Measurements from ENCODE around the gene PDS5B. TPM values are rescaled to one million over a fixed set of nuclear protein-coding genes. Genes with fewer than 3 reads are reported as not detected.

PDS5B gene
- total RNA-seq, 2 donors from 2014 or later = 38.8 to 43.1 TPM

DNA sequence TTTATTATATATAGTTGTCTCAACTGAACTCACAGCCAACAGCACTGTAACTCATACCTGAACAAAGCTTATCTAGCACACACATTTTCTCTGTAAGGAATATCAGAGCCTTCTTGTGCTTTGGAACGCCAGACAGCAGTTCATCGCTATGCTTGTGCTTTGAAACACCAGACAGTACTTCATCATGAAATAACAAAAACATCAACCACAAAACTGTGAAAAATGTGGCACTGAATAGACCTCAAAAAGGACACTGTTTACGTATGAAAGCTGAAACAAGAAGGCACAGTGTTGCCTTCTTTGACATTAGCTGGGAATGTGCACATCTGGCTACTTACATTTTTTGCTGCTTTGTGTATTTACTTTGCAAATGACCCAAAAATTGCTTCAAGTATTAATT is 160.2 kb downstream of the PDS5B start:
- intact Hi-C loops (cut with DNase I) = no loop called here

DNA sequence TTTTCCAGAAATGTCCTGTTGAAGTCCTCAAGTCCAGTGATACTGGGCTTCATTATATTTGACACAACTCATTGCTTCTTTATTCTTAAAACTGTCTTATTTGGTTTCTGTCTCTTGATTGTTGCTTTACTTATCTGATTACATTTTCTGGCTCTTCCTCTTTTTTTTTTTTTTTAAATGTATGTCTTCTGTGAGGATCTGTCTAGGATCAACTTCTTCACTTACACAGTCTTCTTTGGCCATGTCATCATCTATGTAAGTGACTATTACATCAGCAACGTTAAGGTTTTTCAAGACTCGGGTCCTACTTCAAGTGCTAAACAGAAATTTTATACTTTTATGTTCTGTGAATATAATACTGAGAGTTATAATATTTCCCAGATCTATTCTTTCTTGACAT is 162.1 kb downstream of the PDS5B start:
- intact Hi-C loops (cut with DNase I) = no loop called here
- DNase-seq (ENCODE audit: low spot score) = no peak

More for the DNA sequence above, 160.2 kb downstream of the PDS5B start:
- DNase-seq (ENCODE audit: low spot score) = no peak

DNA sequence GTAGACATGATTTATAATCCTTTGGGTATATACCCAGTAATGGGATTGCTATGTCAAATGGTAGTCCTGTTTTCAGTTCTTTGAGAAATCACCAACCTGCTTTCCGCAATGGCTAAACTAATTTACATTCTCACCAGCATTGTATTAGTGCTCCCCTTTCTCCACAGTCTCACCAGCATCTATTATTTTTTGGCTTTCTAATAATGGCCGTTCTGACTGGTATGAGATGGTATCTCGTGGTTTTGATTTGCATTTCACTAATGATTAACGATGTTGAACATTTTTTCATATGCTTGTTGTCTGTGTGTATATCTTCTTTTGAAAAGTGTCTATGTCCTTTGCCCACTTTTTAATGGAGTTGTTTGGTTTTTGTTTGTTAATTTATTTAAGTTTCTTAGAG is 165.1 kb downstream of the PDS5B start:
- DNase-seq (ENCODE audit: low spot score) = no peak
- intact Hi-C loops (cut with DNase I) = no loop called here

DNA sequence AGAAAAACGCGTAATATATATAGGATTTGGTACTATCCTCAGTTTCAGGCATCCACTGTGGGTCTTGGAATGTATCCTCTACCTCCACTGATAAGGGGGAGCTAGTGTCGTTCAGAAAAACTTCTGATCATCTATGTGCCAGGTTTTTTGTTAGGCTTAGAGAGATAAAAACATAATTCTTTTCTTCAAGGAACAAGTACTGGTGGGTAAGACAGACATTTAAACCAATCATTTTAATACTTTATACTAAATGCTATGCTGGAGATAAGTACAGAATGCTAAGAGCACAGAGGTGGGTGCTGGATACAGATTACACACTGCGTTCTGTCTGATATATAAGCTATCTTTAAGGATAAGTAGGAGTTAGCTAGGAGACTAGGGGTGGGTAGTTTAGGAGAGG is 166.1 kb downstream of the PDS5B start:
- no peak for DNase-seq (ENCODE audit: low spot score)
- intact Hi-C loops (cut with DNase I) = no loop called here

DNA sequence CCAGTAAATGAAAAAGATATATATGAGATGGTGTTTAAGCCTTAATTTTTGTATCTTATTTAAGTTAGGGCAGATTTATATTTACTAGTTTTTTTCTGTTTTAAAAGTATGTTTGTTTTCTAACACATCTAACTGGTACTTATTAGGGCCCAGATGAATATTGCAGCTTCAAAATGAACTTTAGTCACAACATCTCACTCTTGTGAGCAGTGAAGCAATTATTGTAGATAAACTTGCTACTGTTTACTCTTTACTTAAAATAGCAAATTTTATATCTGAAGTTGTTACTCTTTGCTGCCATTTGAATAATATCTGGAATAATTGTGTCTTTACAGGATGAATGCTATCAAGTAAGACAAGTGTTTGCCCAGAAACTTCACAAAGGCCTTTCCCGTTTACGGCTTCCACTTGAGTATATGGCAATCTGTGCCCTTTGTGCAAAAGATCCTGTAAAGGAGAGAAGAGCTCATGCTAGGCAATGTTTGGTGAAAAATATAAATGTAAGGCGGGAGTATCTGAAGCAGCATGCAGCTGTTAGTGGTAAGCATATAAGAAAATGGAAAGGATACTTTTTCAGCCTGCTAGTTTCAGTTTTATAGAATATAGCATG is 166.8 kb downstream of the PDS5B start:
- no peak for DNase-seq (ENCODE audit: low spot score)
- intact Hi-C loops (cut with DNase I) = no loop called here

DNA sequence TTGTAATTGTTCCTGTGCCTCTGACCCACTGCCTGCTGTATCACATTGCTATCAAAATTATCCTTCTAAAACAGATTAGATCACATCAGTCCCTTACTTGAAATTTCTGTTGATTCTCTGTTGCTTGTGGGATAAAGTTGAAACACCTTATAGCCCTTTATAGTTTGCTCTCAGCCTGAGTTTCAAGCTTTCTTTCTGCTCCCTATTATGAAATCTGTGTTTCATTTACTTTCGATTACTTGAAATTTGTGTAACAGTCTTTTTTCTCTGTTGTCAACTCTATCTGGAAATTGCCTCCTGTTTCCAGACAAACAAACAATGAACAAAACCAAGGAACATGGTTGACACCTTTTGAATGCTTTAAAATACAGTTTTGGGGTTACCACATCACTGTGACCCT is 167.9 kb downstream of the PDS5B start:
- intact Hi-C loops (cut with DNase I) = no loop called here
- DNase-seq (ENCODE audit: low spot score) = no peak

DNA sequence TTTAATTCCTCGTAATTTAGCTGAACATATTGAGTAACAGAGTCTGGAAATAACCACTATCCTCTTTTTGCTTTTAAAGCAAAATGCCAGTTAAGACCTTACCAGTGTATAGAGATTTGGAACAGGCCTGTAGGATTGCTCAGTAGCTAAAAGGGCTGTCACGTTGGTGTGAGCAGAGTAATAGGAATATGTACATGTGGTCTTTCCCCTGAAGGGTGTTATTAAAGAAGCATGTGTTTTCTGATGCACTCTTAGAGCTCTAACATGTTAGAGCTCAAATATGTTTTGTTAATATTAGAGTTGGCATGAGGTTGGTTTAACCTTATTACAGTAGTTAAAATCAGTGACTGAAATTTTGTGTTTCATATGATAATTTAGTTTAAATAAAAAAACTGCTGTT is 172.9 kb downstream of the PDS5B start:
- no peak for DNase-seq (ENCODE audit: low spot score)
- intact Hi-C loops (cut with DNase I) = no loop called here

DNA sequence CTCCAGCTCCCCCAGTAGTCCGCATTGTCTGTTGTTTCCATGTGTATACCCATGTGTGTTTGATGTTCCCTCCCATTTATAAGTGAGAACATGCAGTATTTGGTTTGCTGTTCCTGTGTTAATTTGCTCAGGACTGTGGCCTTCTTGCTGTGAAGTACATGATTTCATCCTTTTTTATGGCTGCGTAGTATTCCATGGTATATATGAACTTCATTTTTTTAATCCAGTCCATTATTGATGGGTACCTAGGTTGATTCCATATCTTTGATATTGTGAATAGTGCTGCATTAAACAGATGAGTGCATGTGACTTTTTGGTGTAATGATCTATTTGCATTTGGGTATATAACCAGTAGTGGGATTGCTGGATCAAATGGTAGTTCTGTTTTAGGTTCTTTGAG is 175.2 kb downstream of the PDS5B start:
- intact Hi-C loops (cut with DNase I) = no loop called here
- DNase-seq (ENCODE audit: low spot score) = no peak

DNA sequence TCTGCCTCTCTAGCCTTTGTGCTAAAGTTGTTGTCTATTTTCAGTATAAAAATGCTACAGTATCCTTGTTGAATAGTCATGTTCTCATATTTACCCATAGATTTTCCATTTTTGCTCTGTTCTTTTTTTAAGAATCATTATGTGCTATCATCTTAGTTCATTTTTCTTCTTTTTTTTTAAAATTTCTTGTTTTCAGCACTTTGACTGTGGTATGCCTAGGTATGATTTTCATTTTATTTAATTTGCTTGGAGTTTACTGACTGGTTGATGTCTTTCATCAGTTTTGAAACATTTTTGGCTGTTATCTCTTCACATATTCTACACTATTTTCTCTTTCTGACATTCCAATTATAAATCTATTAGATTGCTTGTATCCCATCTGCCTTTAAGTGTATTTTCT is 192.9 kb downstream of the PDS5B start:
- intact Hi-C loops (cut with DNase I) = no loop called here

DNA sequence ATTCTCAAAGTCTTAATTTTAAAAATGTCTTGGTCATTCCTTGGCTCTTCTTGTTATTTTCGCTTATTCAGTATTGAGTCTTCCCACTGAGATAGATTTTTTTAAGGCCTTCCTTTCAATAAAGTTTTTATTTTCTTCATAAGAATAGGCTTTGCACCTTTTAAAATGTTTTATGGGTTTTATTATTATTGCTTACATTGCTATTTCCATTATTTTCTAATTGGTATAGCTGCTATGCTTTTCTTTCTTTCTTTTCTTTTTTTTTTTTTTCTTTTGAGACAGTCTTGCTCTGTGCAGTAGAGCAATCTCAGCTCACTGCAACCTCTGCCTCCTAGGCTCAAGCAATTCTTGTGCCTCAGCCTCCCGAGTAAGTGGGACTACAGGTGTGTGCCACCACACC is 195.7 kb downstream of the PDS5B start:
- DNase-seq (ENCODE audit: low spot score) = no peak
- intact Hi-C loops (cut with DNase I) = no loop called here

More for the DNA sequence above, 192.9 kb downstream of the PDS5B start:
- DNase-seq (ENCODE audit: low spot score) = no peak

DNA sequence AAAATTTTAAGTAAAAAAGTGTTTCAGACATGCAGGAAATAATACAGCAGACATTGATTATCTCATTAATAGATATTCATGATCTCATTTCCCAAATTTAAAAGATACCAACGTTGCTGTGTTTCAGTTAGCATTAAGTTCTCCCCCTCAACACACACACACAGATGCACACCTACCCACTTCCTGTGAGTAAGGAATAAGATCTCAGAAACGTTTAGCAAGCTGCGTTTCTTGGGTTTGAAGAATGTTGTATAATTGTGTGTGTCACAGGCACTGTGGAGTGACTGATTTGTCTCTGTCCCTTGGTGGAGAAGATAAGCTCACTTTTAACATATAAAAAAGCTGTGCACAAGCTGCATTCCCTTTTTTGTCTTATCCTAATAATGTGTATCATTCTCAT is 196.8 kb downstream of the PDS5B start:
- intact Hi-C loops (cut with DNase I) = no loop called here
- no peak for DNase-seq (ENCODE audit: low spot score)

DNA sequence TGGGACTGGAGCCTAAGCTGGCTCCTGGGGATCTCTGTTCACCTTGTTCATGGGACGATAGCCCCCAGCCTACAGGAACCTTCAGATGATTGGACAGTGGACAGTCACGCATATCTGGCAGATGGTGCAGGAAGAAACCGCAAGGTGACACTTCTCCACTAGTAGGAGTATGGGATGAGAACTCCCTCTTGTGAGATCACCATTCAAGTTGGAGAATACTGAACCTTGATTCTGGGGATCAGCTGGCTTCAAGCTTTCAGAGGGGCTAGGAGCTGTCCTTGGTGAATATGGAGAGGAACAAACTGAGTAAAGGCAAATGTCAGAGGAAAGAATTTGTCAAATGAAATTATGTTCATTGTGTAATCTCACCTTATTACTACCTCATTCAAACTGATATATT is 204.5 kb downstream of the PDS5B start:
- DNase-seq (ENCODE audit: low spot score) = no peak
- intact Hi-C loops (cut with DNase I) = no loop called here

DNA sequence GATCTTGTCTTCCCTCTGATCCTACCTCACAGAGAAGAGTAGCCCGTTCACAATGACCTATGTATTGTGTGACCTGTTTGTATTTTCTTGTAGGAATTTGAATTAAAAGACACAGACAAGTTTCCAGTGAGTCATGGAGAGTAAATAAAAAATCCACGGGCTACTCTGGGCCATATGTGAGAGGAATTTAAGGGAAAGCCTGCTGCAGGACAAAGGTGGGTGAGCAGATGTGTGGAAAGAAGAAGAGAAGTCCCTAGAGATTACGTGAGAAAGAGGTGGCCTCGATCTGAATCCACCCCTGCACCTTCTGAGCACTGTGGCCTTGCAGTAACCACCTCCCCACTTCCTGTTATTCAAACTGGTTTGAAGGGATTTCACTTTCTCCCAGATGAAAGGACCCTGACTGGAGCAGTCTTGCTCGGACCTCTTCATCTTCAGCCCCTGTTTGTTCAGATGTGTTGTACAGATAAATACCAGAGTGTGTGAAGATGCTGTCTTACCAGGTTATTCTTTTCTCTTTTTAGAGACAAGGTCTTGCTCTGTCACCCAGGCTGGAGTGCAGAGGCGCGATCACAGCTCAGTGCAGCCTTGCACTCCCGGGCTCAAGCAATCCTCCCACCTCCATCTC is 205.4 kb downstream of the PDS5B start:
- intact Hi-C loops (cut with DNase I) = no loop called here
- DNase-seq (ENCODE audit: low spot score) = no peak

DNA sequence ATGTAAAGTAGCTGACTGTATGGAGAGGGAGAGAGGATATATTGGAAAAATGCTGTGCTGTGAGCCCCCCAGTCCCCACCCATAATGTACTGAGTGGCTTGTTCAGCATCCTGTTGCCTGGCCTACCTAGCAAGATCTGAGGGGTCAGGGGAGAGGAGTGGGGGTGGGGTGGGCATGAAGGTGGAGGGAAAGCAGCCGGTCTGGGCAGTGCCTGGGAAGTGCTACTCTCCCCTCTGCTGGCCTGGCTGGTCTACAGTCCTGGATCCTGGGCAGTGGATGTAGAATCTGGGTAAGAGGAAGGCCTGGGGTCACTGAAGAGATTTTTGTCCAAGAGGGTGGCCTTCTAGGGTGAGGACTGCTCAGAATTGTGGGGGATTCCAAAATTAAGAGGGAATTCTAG is 210.5 kb downstream of the PDS5B start:
- DNase-seq (ENCODE audit: low spot score) = no peak
- intact Hi-C loops (cut with DNase I) = no loop called here

DNA sequence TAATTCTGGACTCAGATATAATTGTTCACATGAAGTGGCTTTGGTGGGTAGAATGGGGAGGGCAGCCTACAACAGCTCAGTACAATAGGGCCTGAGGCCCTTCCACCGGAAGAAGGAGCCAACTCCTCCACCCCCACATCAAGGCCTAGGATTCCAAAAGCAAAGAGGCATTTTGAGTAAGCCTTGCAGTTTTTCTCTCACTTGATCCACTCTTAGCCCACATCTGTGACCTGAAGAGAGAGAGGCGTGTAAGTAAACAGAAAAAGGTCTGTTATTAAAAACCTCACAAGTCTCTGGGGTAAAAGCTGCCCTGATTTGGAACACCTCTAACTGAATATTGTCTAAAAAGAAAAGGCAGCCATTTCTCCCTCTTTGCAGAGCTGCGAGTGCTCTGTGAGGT is 215.9 kb downstream of the PDS5B start:
- no peak for DNase-seq (ENCODE audit: low spot score)
- intact Hi-C loops (cut with DNase I) = loop anchor here in 1 of 2 donors (5.0 kb wide), 1 partner anchor 690 kb away; no protein-coding TSS in a partner anchor

DNA sequence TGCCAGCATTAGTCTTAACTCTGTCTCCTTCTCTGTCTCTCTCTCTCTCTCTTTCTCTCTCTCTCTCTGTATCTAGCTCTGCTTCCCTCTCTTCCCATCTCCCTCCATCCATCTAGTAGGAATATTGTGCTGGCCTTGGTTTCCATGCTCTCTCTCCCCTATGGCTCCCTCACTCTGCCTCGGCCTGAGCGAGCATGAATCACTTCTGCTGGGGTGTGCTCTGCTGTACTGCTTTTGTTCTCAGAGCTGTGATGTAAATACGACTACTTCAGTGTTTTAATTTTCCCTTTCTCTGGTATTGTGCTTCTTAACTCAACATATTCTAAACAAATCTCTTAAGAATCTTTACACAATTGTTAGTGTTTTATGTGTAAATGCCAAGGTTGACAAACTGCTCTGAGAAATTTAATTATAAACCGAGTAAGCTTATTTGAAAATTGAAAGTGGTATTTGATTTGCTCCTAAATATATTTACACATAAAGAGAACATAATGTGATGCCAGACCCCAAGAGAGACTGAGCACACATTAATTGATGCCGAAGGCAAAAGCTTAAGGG is 218.5 kb downstream of the PDS5B start:
- no peak for DNase-seq (ENCODE audit: low spot score)
- intact Hi-C loops (cut with DNase I) = loop anchor here in 1 of 2 donors (5.0 kb wide), 1 partner anchor 688 kb away; no protein-coding TSS in a partner anchor

DNA sequence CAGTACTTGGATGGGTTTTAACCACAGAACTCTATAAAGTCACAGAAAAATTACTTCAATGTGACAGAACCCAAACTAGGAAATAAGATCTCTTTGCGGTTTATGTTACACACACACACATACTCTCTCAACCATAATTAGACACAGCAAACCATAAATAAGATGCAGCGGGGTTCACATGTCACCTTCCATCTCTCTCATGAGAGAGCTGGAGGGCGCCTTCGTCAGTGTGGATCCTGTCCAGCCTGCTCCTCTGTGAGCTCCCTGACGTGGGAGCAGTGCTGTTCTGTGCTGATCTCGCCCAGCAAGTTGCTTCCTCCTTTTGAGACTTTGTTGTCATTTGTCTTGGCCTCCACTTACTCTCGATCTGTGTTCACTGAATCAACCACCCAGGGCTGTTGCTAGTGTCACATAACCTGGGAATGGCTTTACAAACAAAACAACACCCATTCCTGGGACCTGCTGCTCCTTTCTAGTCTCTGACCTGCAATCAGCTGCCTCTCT is 225.1 kb downstream of the PDS5B start:
- no peak for DNase-seq (ENCODE audit: low spot score)
- intact Hi-C loops (cut with DNase I) = no loop called here

DNA sequence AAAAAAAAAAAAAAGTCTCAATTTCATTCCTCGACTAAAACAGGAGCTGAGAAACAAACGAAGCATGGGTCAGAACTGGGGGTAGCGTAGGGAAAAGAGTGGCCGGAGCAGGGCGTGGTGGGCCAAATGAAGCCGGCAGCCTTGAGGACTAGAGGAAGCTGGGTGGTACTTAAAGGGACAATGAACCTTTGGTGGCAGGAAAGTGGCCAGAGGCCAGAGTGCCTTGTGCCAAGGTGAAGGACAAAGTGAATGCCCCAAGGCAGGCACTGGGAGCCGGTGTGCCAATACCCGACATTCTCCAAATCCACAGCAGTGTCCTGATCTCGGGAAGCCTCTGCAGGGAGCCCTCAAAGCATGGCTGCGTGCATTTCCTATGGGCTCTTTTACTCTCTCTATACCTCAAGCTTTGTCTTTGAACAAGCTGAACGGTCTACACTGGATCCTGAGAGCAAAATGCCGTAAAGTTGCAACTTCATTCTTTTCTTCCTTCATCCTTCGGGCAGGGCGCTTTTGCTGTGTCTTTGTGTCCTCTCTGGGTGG is 235.0 kb downstream of the PDS5B start:
- DNase-seq (ENCODE audit: low spot score) = no peak
- intact Hi-C loops (cut with DNase I) = no loop called here

DNA sequence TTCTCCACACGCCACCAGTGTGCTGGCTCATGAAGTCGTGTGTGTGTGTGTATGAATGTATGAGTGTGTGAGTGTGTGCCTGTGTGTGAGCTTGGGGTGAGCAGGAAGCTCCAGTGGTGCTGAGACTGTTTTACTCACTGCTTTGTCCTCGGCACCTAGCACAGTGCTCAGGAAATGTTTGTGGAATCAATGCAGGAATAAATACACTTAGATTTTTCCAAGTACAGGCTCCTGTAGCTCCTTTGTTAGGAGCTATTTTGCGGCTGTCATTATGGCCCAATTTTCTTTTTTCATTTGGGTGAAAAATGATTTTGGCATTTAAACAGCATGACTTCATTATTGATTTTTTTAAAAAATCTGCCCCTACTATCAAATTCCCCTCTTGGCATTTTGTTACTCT is 236.5 kb downstream of the PDS5B start:
- DNase-seq (ENCODE audit: low spot score) = no peak
- intact Hi-C loops (cut with DNase I) = no loop called here

DNA sequence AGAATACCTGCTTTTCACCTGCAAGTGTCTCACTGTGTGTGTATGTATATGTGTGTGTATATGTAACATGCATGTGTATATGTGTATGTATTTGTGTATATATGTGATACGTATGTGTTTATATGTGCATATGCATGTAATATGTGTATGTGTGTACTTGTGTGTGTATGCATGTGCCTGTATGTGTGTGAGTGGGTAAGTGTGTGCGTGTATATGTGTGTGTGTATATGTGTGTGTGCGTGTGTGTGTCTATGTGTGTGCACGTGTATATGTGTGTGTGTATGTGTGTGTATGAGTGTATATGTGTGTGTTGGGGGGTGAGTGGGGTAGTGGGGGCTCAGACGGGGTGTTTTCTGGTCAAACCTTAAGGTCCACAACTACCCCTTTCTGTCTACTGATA is 237.3 kb downstream of the PDS5B start:
- intact Hi-C loops (cut with DNase I) = no loop called here
- no peak for DNase-seq (ENCODE audit: low spot score)

DNA sequence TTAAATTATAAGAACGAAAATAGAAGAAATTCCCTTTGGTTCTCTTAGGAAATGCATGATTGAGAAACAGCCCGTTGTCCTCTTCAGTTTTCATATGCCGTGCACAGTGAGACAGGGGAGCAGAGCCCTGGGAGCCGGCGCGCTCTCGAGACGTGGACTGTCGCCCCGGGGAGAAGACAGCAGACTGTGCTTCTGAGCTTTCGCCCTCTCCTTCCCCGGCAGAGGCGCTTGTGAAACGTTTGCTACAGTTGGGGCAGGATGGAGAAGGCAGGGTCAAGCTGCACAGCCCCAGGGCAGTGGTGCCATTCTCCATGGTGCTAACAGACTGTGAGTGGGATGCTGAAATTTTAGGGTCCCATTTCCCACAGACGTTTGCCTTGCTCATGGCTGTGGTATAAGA is 237.8 kb downstream of the PDS5B start:
- no peak for DNase-seq (ENCODE audit: low spot score)
- intact Hi-C loops (cut with DNase I) = no loop called here

Measured in posterior vena cava (tissue), 2 donors.